Lower lobe of right lung (tissue), 2 donors: Measurements from ENCODE around the gene LRRIQ1. TPM values are rescaled to one million over a fixed set of nuclear protein-coding genes. Genes with fewer than 3 reads are reported as not detected.
"Not testable (repeated sequence)": the region's sequence is repeated elsewhere in the genome, so short reads cannot be mapped to it uniquely, and the experiment has no call there.

Experiments
- ATAC-seq, 2 donors: fragments of 200-7000 bp; cut with Tn5 transposase; one replicate each; pipeline ENCODE4 v1.9.1; 2020 to 2022; ENCODE audit warnings: mild to moderate bottlenecking in 2 of 2, moderate library complexity in 2 of 2
- DNase-seq: peaks from one replicate; pipeline ENCODE4 v3.0.0-alpha.2; 2020
- H3K27ac ChIP-seq: fragments of 200-600 bp; one replicate; pipeline ENCODE4 v1.8.0; 2022
- H3K27me3 ChIP-seq: fragments of 200-600 bp; one replicate; pipeline ENCODE4 v1.8.0; 2022; ENCODE audit warnings: low read depth
- H3K36me3 ChIP-seq: fragments of 200-600 bp; one replicate; pipeline ENCODE4 v1.8.0; 2022; ENCODE audit warnings: mild to moderate bottlenecking
- H3K4me1 ChIP-seq: fragments of 200-600 bp; one replicate; pipeline ENCODE4 v1.8.0; 2022
- H3K4me3 ChIP-seq: fragments of 200-600 bp; one replicate; pipeline ENCODE4 v1.8.0; 2022; ENCODE audit warnings: mild to moderate bottlenecking
- H3K9me3 ChIP-seq: fragments of 200-600 bp; one replicate; pipeline ENCODE4 v1.8.0; 2022
- intact Hi-C: fragments of 100-400 bp; cut with DNase I; formaldehyde crosslinking; loops from one replicate; pipeline ENCODE4 v1.11.0; 2022
- total RNA-seq: library from RNA; stranded (reverse); fragmentation: NEBNext Ultra II Directional; extraction: Animal tissue kit (Norgen Biotek cat#: 25700); gene quantifications from one replicate; pipeline ENCODE4 v1.2.1, GENCODE V29; 2021
- TF ChIP-seq, protein P1 (sequence below): fragments of 200-600 bp; IDR thresholded peaks from one replicate; pipeline ENCODE4 v1.8.0; 2022; ENCODE audit warnings: antibody characterized with exemption, mild to moderate bottlenecking
- donor health status: DM: no; HTN: yes; CAD: no; lungs with severe emphysema.

The LRRIQ1 gene
- total RNA-seq, 1 donor from 2014 or later: 10.6 TPM

DNA sequence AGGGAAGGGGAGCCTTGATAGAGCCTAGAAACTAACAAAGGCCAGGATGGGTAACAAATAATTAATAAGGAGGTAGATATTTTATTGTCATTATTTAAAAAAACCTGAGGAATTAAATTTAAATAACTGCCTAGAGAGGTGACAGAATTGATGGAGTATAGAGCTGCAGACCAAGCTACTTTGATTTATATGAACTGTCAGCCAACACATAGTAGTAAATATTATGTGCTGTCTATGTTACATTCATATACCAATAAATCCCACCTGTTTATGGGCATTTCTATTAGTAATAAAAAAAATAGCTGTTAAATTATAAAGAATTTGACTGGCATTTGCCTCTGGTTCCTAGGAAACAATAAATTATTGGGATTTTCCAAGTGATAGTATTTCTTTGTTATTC lies 37.8 kb upstream of the LRRIQ1 start:
- TF ChIP-seq, protein P1, sequence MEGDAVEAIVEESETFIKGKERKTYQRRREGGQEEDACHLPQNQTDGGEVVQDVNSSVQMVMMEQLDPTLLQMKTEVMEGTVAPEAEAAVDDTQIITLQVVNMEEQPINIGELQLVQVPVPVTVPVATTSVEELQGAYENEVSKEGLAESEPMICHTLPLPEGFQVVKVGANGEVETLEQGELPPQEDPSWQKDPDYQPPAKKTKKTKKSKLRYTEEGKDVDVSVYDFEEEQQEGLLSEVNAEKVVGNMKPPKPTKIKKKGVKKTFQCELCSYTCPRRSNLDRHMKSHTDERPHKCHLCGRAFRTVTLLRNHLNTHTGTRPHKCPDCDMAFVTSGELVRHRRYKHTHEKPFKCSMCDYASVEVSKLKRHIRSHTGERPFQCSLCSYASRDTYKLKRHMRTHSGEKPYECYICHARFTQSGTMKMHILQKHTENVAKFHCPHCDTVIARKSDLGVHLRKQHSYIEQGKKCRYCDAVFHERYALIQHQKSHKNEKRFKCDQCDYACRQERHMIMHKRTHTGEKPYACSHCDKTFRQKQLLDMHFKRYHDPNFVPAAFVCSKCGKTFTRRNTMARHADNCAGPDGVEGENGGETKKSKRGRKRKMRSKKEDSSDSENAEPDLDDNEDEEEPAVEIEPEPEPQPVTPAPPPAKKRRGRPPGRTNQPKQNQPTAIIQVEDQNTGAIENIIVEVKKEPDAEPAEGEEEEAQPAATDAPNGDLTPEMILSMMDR: no peak
- no peaks in the 10 kb centered on the region for H3K9me3 ChIP-seq
- ATAC-seq (no peak), DNase-seq (no peak)
- intact Hi-C loops: no loop called here
- H3K36me3 ChIP-seq: no peaks in the 10 kb centered on the region
- no peak overlapping the region for H3K4me3 ChIP-seq
- no peaks in the 10 kb centered on the region for H3K27me3 ChIP-seq
- H3K4me1 ChIP-seq: no peaks in the 10 kb centered on the region
- H3K27ac ChIP-seq: no peak overlapping the region

DNA sequence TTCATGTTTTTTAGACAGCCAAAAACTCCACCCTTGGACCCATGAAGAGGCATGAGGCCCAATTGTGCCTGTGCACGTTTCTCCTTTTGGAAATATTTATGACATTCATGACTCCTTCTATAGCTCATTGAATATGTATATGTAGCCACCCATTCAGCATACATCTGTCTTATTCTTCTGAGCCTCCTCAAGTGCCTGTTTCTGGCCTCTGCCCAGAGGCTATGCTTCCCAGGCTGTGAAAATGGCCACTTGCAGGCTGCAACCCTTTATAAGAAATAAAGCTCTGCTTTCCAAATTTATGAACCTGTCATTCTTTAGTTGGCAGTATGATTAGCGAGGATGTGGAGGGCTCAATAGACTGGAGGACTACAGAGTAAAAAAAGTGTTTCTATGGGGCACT lies 35.4 kb upstream of the LRRIQ1 start:
- TF ChIP-seq, protein P1: no peak
- no peak for DNase-seq
- intact Hi-C loops: no loop called here
- no peak for ATAC-seq
- H3K36me3 ChIP-seq: no peaks in the 10 kb centered on the region
- no peaks in the 10 kb centered on the region for H3K9me3 ChIP-seq
- no peak overlapping the region for H3K4me3 ChIP-seq
- H3K27ac ChIP-seq: no peak overlapping the region
- H3K27me3 ChIP-seq: no peaks in the 10 kb centered on the region
- no peaks in the 10 kb centered on the region for H3K4me1 ChIP-seq

DNA sequence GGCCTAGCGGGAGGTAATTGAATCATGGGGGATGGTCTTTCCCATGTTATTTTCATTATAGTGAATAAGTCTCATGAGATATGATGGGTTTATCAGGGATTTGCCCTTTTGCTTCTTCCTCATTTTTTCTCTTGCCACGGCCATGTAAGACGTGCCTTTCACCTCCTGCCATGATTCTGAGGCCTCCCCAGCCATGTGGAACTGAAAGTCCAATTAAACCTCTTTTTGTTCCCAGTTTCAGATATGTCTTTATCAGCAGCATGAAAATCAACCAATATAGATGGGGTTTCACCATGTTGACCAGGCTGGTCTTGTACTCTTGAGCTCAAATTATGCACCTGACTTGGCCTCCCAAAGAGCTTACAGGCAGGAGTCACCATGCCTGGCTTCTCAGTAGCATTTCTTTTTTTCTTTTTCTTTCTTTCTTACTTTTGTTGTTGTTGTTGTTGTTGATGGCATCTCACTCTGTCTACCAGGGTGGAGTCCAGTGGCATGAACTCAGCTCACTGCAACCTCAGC lies 33.3 kb upstream of the LRRIQ1 start:
- no peaks in the 10 kb centered on the region for H3K4me1 ChIP-seq
- ATAC-seq (no peak), DNase-seq (no peak)
- H3K27me3 ChIP-seq: no peaks in the 10 kb centered on the region
- TF ChIP-seq, protein P1: no peak
- H3K4me3 ChIP-seq: no peak overlapping the region
- intact Hi-C loops: no loop called here
- no peaks in the 10 kb centered on the region for H3K9me3 ChIP-seq
- H3K36me3 ChIP-seq: no peaks in the 10 kb centered on the region
- no peak overlapping the region for H3K27ac ChIP-seq

DNA sequence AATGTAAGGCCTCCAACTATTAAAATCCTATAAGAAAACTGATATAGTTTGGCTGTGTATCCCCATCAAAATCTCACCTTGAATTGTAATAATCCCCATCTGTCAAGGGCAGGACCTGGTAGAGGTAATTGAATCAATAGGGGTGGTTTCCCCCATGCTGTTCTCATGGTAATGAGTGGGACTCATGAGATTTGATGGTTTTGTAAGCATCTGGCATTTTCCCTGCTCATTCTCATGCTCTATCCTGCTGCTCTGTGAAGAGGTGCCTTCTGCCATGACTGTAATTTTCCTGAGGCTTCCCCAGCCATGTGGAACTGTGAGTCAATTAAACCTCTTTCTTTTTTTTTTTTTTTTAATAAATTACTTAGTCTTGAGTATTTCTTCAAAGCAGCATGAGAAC lies 31.9 kb upstream of the LRRIQ1 start:
- no peaks in the 10 kb centered on the region for H3K27me3 ChIP-seq
- H3K9me3 ChIP-seq: no peaks in the 10 kb centered on the region
- no peak for ATAC-seq
- H3K4me3 ChIP-seq: no peak overlapping the region
- H3K36me3 ChIP-seq: no peaks in the 10 kb centered on the region
- H3K27ac ChIP-seq: no peak overlapping the region
- intact Hi-C loops: no loop called here
- TF ChIP-seq, protein P1: no peak
- no peak for DNase-seq
- no peaks in the 10 kb centered on the region for H3K4me1 ChIP-seq

DNA sequence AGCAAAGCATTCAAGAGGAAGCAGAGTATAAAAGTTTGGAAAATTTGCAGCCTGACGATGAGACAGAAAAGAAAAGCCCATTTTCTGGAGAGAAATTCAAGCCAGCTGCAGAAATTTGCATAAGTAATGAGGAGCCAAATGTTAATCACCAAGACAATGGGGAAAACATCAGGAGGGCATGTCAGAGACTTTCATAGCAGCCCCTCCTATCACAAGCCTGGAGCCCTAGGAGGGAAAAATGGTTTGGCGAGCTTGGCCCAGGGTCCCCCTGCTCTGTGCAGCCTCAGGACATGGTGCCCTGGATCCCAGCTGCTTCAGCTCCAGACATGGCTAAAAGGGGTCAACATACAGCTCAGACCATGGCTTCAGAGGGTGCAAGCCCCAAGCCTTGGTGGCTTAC lies 31.1 kb upstream of the LRRIQ1 start:
- DNase-seq, H3K36me3 ChIP-seq, H3K4me1 ChIP-seq, H3K27me3 ChIP-seq, ATAC-seq, H3K9me3 ChIP-seq, intact Hi-C loops, H3K27ac ChIP-seq, H3K4me3 ChIP-seq: not testable (repeated sequence)

DNA sequence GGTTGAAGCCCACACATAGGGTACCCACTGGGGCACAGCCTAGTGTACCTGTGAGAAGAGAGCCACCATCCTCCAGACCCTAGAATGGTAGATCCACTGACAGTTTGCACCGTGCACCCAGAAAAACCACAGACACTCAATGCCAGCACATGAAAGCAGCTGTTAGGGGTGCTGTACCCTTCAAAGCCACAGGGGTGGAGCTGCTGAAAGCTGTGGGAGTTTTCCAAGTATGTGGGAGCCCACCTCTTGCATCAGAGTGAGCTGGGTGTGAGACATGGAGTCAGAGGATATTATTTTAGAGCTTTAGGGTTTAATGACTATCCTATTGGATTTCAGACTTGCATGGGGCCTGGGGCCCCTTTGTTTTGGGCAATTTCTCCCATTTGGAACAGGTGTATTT lies 30.5 kb upstream of the LRRIQ1 start:
- Histone ChIP-seq H3K36me3 (no peaks in the 10 kb centered on the region), H3K27ac (no peak overlapping the region), H3K27me3 (no peaks in the 10 kb centered on the region), H3K4me1 (no peaks in the 10 kb centered on the region), H3K9me3 (no peaks in the 10 kb centered on the region), H3K4me3 (no peak overlapping the region)
- ATAC-seq: no peak
- DNase-seq: no peak
- intact Hi-C loops: no loop called here
- TF ChIP-seq, protein P1: no peak
